ENCODE data around the gene OR52M1.

OR52M1 gene

GRCh38 chr11:4565371-4565770 lies 20.4 kb downstream of the OR52M1 start:
- no peak for DNase-seq (ENCODE audit: low read depth in 2 of 2)

DNA sequence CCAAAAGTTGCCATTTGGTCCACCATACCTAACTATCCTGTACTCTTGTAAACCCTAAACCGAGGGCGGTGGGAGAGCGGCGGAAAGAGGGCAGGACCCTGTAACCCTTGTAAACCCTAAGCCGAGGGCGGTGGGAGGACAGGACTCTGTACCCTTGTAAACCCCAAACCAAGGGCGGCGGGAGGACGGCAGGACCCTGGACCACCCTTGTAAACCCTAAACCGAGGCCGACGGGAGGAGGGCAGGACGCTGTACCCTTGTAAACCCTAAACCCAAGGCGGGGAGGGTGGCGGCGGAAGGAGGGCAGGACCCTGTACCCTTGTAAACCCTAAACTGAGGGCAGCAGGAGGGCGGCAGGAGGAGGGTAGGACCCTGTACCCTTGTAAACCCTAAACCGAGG lies 24.1 kb downstream of the OR52M1 start:
- no peak for DNase-seq (ENCODE audit: low read depth in 2 of 2)

GRCh38 chr11:4576880-4577279 lies 31.9 kb downstream of the OR52M1 start:
- no peak for DNase-seq (ENCODE audit: low read depth in 2 of 2)

GRCh38 chr11:4577761-4578160 lies 32.8 kb downstream of the OR52M1 start:
- no peak for DNase-seq (ENCODE audit: low read depth in 2 of 2)

GRCh38 chr11:4578624-4579023 lies 33.6 kb downstream of the OR52M1 start:
- DNase-seq (ENCODE audit: low read depth in 2 of 2), result no peak

- no peak for DNase-seq (ENCODE audit: low read depth in 2 of 2)
Measured at GRCh38 chr11:4580124-4580523, 35.1 kb downstream of the OR52M1 start.

GRCh38 chr11:4581443-4581842 lies 36.5 kb downstream of the OR52M1 start, which contains the start of gene OR52I2:
Gene OR52I2 (plus strand): TSS chr11:4581743.
- DNase-seq (ENCODE audit: low read depth in 2 of 2), result no peak

GRCh38 chr11:4589017-4589416 lies 44.0 kb downstream of the OR52M1 start:
- DNase-seq (ENCODE audit: low read depth in 2 of 2), result no peak

- no peak for DNase-seq (ENCODE audit: low read depth in 2 of 2)
Measured at GRCh38 chr11:4593739-4594138, 48.7 kb downstream of the OR52M1 start, which contains the start of gene OR52I1. Gene OR52I1 (plus strand): TSS chr11:4594039. CDS start chr11:4594039, 0 bp downstream.
